SW480 (cell line): Measurements from ENCODE around the gene C16orf78.
A peak's percentile ranks its signal among the peaks of the same experiment; 100 is the strongest.

Experiments
- DNase-seq: peaks from one replicate; pipeline ENCODE4 v3.0.0-alpha.2; 2016; ENCODE audit warnings: low spot score

C16orf78 gene

GRCh38 chr16:49395021-49395420, 21.4 kb downstream of the C16orf78 start:
- no peak for DNase-seq

DNA sequence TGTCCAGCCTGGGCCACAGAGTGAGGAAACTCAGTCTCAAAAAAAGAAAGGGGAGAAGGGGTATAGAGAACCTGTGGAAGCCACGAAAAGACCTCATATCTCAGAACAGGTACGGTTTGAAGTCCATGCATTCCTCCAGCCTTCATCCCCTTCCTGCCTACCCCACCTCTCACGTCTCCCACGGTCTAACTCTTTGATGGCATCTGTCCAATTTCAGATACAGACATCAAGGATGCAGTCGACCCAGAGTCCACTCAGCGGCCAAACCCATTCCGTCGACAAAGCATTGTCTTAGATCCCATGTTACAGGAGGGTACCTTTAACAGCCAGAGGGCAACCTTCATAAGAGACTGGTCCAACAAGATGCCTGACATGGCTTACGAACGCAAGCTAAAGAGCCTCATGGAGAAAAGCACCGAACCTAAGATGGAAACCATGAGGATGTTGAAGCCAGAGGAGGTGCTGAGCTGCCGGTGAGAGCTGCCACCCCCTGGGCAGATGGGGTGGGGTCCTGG, 22.7 kb downstream of the C16orf78 start:
- no peak for DNase-seq

DNA sequence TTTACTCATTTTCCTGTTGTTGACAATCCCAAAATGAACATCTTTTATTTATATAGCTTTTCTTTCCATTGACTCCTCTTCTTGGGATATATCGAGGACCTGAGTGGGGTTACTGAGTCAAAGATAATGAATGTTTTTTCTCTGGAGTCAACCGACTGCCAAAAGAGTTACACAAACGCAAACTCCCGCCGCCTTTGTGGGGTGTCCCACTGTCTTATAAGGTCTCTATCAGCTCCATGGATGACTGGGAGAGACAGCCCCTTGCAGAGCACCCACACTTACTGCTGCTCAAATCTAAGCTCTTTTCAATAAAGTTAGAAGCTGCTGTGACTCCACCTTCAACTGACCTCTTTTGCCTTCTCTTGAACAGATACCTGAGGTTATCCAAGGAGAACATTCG, 25.2 kb downstream of the C16orf78 start:
- DNase-seq: no peak

DNA sequence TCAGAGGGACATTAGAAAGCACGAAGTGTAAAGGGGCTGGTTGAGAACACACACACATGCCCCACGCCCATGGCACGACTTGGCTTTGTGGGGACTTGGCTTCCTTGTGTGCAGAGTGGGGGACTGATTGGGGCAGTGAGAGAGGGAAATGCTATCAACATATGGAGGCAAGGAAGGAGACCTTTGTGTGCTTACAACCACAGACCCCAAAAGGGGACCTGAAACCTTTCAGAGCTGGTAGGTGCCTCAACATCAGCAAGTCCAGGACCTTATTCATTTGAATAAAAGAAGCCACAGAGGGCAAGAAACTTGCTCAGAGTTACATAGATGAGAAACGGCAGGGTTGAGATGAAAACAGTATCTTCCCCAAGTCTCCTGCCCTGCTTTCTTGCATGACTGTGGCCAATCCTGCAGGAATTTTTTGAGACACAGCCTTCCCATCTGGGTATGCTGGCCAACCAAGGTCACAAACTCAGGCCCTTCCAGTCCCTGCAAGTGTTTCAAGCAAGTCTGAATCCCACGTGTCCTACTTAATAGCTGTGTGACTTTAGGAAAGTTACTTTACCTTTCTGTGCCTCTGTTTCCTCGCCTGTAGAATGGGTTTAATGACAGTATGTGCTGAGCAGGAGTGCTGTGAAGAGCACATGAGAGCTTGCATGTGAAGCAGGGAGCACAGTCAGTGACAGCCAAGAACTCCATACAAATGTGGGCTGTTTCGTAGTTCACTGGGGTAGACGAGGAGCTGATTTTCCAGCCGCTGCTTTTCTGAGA, 26.2 kb downstream of the C16orf78 start:
- DNase-seq: no peak

DNA sequence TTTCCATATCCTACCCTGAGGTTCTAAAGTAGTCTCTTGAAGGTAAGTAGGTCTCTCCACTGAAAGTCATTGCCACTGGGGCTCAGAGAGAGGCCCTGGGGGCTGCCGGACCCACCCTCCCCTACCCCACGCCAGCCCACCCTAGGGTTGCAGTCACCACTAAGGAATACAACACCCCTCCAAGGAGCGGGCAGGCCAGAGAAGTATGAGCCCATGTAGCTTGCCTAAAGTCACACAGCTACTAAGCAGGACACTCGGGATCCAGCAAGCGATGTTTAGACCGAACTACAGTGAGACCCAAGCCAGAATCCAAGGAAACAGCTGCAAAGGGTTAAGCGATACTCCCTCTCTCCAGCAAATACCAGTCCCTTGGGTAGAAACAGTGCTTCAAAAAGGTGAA, 27.0 kb downstream of the C16orf78 start:
- no peak for DNase-seq

GRCh38 chr16:49405123-49405522, 31.5 kb downstream of the C16orf78 start:
- no peak for DNase-seq

GRCh38 chr16:49405530-49405929, 31.9 kb downstream of the C16orf78 start:
- no peak for DNase-seq

DNA sequence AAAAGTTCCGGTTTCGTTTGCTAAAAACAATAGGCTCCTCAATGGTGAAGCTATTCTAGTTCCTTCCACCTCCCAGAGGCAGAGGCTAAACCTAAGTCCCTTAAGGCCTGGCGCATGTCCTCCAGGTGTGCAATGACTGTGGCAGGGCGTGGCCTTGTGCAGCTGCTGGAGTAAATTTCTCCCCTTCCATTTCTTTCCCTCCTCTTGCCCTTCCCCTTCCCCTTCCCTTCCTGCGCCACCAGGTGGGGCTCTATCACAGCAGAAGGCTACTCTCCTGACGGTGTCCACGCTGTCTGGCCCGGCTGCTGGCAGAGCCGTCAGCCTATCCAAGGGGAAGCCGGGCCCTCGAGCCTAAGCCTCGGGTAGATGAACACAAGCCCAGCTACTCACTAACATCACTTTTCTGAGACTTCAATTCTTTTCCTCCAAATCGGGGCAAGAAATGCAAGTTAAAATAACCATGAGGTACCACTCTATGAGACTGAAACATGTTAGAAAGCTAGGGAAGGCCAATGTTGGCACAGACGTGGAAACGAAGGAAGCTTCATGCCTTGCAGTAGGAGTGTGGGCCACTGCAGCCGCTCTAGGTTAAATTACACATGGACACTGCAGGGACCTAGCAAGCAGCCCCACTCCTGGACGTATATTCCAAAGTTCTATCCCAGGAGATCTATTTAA, 34.4 kb downstream of the C16orf78 start:
- DNase-seq: peak; percentile 90

- no peak for DNase-seq
Measured at GRCh38 chr16:49409121-49409520, 35.5 kb downstream of the C16orf78 start.

DNA sequence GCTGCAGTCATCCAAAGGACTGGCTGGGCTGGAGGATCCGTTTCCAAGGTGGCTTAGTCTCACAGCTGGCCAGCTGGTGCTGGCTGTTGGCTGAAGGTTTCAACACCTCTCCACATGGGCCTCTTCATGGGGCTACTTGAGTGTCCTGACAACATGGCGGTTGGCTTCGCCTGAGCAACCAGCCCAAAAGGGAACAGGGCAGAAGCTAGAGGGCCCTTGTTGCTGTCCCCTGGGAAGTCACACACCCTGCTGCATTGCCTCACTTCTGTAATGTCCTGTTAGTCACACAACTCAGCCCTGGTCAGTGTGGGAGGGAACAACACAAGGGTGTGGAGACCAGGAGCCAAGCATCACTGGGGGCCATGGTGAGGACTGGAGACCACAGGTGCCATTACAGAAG, 36.6 kb downstream of the C16orf78 start:
- DNase-seq: no peak

DNA sequence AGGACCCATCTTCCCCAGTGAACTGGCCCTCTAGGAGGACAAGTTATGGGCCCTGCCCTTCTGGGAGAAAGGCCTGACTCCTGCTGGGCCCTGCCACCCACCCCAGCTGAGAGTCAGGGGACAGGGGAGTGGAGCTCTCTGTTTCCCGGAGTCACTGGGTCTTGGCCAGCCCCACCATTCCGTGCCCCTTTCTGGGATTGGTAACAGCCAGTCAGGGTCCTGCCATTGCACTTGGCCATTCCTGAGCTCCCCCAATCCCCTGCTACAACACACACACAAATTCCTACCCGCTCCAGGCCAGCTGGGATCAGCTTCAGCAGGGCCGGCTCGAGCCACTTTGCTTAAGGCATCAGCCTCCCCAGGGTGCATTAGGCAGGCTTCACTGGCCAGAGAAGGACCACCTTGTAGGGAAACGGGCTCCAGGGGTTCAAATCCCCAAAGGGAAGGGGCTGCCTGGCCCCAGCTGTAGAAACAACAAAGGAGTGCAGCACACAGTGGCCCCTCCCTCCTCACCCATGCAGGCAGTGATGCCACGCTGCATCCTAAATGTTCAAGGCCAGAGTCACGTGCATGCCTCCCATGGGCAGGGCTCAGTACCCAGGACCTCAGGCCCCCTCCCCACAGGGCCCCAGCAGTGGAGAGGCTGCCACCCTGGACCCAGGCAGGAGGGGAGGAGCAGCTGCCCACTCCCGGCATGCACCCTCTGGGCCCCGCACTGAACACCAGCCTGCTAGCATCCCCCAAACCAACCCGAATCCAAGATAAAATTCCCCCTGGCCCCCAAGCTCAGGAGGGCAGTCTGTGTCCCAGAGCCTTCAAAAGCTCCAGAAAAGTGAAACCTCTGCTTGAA, 37.7 kb downstream of the C16orf78 start:
- no peak for DNase-seq

DNA sequence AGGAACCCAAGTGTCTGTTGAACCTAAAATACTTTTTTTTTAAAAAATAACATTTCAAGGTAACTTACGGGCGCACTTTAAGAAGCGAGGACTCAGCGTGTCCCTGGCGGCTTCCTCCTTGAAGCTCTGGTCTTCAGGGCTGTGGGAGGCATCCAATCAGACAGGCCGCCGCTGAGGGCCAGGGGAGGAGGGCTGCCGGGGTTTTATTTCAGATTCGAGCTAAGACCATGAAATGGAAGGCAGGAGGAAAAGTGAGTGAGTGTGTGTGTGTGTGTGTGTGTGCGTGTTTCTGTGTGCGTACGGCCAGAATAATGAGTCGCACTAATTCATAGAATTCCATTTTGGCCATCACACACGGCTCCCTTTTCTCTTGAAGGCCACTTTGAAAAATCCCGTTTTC, 41.1 kb downstream of the C16orf78 start:
- DNase-seq: no peak

GRCh38 chr16:49415083-49415482, 41.5 kb downstream of the C16orf78 start:
- no peak for DNase-seq

GRCh38 chr16:49416001-49416675, 42.5 kb downstream of the C16orf78 start:
- DNase-seq: no peak

DNA sequence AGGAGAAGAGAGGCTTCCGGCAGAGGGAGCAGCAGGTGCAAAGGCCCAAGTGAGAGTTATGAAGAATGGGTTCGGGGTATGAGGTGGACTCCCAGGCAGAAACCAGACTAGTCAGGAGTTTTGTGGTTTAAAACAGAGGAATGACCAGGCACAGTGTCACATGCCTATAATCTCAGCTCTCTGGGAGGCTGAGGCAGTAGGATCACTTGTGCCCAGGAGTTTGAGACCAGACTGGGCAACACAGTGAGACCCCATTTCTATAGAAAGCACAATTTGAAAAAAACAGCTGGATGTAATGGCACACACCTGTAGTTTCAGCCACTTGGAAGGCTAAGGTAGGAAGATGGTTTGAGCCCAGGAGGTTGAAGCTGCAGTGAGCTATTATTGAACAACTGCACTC, 43.8 kb downstream of the C16orf78 start:
- DNase-seq: no peak

DNA sequence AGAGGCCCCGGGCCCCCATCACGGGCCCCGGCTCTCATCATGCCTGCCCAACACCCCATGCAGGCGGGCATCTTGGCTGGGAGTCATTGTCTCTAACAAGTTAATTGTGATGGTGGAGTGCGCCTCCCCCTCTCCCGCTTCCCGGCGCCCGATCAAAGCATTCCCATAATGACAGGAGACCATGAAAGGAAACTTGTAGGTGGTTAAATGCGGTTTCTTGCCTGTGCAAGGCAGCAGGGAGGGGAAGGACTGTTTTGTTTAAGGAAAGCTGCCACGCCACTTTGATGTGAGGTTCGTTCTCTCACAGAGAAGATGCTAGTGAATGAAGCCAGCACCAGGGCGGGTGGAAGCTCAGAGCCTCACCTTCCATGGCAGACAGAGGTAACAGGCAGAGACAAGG, 45.4 kb downstream of the C16orf78 start:
- DNase-seq: peak; percentile 72

GRCh38 chr16:49419862-49420261, 46.3 kb downstream of the C16orf78 start:
- DNase-seq: no peak

GRCh38 chr16:49422896-49423295, 49.3 kb downstream of the C16orf78 start:
- DNase-seq: no peak

- DNase-seq: no peak
Measured at GRCh38 chr16:49424961-49425360, 51.4 kb downstream of the C16orf78 start.

DNA sequence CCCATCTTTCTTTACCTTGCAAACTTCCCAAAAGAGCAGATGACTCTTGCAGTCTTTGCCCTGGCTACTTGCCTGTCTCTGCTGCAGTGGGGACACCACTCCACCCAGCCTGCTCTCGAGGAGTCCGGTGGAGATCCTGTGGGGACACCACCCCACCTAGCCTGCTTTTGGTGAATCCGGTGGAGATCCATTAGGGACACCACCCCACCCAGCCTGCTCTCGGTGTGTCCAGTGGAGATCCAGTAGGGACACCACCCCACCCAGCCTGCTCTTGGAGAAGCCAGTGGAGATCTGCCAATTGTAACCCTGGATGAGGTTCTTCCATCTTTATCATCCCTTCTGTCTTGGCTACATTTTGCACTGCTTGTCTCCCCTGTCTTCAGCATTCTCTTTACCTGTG, 54.2 kb downstream of the C16orf78 start:
- DNase-seq: no peak

GRCh38 chr16:49428808-49429207, 55.2 kb downstream of the C16orf78 start:
- no peak for DNase-seq

DNA sequence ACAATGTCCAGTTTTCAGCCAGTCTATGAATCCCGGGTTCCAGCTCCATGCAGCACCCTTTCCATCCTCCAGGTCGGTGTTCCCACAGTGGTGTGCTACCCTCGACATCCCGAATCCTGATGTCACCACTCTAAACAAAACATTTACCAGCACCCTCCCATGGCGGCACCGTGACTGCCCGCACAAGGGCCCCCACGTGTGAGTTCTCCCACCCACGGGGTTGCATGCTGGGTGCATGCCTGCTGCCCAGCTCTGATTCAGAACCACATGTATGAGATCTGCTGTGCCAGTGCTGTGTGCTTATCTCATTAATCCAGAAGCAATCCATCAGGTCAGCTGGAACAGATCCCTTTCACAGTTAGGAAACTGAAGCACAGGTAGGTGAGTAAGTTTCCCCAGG, 57.4 kb downstream of the C16orf78 start:
- no peak for DNase-seq
